GM21529 (cell line): ENCODE data around the gene MUC5B.
"Not testable (repeated sequence)": the region's sequence is repeated elsewhere in the genome, so short reads cannot be mapped to it uniquely, and the experiment has no call there.

Experiments
- ATAC-seq: cut with Tn5 transposase; IDR thresholded peaks from one replicate; pipeline ENCODE4 v1.9.1; 2021; ENCODE audit not compliant: unreplicated experiment

MUC5B gene

DNA sequence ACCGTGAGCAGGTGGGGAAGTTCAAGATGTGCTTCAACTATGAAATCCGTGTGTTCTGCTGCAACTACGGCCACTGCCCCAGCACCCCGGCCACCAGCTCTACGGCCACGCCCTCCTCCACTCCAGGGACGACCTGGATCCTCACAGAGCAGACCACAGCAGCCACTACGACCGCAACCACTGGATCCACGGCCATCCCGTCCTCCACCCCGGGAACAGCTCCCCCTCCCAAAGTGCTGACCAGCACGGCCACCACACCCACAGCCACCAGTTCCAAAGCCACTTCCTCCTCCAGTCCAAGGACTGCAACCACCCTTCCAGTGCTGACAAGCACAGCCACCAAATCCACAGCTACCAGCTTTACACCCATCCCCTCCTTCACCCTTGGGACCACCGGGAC lies 22.9 kb downstream of the MUC5B start:
- ATAC-seq, result not testable (repeated sequence)

DNA sequence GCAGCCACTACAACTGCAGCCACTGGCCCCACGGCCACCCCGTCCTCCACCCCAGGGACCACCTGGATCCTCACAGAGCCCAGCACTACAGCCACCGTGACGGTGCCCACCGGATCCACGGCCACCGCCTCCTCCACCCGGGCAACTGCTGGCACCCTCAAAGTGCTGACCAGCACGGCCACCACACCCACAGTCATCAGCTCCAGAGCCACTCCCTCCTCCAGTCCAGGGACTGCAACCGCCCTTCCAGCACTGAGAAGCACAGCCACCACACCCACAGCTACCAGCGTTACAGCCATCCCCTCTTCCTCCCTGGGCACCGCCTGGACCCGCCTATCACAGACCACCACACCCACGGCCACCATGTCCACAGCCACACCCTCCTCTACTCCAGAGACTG lies 23.4 kb downstream of the MUC5B start:
- ATAC-seq, result not testable (repeated sequence)

DNA sequence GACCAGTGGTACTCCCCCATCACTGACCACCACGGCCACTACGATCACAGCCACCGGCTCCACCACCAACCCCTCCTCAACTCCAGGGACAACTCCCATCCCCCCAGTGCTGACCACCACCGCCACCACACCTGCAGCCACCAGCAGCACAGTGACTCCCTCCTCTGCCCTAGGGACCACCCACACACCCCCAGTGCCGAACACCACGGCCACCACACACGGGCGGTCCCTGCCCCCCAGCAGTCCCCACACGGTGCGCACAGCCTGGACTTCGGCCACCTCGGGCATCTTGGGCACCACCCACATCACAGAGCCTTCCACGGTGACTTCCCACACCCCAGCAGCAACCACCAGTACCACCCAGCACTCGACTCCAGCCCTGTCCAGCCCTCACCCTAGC lies 24.2 kb downstream of the MUC5B start:
- not testable (repeated sequence) for ATAC-seq

DNA sequence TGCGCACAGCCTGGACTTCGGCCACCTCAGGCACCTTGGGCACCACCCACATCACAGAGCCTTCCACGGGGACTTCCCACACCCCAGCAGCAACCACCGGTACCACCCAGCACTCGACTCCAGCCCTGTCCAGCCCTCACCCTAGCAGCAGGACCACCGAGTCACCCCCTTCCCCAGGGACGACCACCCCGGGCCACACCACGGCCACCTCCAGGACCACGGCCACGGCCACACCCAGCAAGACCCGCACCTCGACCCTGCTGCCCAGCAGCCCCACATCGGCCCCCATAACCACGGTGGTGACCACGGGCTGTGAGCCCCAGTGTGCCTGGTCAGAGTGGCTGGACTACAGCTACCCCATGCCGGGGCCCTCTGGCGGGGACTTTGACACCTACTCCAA lies 26.1 kb downstream of the MUC5B start:
- not testable (repeated sequence) for ATAC-seq

DNA sequence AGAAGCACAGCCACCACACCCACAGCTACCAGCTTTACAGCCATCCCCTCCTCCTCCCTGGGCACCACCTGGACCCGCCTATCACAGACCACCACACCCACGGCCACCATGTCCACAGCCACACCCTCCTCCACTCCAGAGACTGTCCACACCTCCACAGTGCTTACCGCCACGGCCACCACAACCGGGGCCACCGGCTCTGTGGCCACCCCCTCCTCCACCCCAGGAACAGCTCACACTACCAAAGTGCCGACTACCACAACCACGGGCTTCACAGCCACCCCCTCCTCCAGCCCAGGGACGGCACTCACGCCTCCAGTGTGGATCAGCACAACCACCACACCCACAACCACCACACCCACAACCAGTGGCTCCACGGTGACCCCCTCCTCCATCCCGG lies 27.5 kb downstream of the MUC5B start:
- not testable (repeated sequence) for ATAC-seq

DNA sequence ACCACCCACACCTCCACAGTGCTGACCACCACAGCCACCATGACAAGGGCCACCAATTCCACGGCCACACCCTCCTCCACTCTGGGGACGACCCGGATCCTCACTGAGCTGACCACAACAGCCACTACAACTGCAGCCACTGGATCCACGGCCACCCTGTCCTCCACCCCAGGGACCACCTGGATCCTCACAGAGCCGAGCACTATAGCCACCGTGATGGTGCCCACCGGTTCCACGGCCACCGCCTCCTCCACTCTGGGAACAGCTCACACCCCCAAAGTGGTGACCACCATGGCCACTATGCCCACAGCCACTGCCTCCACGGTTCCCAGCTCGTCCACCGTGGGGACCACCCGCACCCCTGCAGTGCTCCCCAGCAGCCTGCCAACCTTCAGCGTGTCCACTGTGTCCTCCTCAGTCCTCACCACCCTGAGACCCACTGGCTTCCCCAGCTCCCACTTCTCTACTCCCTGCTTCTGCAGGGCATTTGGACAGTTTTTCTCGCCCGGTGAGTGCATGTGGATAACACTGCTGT lies 28.4 kb downstream of the MUC5B start:
- no peak for ATAC-seq

DNA sequence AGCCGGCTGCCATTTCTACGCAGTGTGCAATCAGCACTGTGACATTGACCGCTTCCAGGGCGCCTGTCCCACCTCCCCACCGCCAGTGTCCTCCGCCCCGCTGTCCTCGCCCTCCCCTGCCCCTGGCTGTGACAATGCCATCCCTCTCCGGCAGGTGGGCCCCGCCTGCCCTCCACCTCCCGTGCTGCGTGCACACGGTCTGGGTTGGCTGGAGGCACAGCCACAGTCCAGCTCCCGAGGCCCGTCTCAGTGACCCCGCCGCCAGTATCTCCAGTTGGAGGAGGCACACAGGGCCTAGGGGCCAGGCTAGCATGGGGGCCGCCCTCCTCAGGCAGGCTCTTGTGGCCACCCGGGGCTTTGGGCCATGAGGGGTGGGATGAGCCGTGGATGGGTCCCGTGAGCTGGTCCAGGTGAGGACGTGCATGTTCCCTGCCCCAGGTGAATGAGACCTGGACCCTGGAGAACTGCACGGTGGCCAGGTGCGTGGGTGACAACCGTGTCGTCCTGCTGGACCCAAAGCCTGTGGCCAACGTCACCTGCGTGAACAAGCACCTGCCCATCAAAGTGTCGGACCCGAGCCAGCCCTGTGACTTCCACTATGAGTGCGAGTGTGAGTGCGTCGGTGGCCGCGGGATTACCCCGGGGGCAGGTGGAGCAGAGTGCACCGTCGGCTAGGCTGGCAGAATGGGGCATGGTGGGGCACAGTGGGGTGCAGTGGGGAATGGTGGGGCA lies 29.7 kb downstream of the MUC5B start:
- no peak for ATAC-seq

DNA sequence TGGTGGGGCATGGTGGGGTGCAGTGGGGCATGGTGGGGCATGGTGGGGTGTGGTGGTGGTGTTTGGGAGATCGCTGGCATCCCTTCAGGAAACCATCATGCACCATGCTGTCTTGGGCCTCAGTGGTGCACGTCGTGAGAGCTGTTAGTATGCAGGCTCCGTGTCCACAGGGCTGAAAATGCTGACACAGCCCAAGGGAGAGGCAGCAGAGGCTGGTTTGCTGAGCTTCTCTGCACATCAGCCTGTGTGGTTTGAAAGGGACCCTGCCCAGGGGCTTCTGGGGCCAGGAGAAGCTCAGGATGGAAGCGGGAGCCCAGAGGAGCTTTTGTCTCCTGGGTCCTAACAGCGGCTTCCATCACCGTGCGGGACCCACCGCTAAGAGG lies 30.2 kb downstream of the MUC5B start:
- ATAC-seq, result no peak

DNA sequence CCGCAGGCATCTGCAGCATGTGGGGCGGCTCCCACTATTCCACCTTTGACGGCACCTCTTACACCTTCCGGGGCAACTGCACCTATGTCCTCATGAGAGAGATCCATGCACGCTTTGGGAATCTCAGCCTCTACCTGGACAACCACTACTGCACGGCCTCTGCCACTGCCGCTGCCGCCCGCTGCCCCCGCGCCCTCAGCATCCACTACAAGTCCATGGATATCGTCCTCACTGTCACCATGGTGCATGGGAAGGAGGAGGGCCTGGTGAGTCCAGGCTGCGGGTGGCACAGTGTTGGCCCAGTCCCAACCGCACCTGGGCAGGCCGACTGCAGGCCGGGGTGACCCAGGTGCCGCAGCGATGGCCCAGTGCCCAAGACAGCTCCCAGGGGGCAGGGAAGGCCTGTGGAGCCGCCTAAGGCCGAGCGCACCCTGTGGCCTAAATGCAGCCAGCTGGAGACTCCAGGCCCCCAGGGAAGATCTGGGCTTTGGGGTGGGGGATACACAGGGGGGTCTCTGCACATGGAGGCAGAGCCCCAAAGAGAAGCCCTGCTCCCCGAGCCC lies 31.3 kb downstream of the MUC5B start:
- no peak for ATAC-seq

DNA sequence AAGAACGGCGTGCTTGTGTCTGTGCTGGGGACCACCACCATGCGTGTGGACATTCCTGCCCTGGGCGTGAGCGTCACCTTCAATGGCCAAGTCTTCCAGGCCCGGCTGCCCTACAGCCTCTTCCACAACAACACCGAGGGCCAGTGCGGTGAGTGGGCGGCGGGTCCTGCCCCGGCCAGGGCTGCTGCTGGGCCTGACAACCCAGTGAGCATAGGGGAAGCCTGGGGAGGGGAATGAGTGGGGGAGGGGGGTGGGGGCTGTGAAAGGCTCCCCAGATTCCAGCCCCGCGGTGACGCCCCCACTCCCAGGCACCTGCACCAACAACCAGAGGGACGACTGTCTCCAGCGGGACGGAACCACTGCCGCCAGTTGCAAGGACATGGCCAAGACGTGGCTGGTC lies 31.9 kb downstream of the MUC5B start:
- ATAC-seq, result no peak

DNA sequence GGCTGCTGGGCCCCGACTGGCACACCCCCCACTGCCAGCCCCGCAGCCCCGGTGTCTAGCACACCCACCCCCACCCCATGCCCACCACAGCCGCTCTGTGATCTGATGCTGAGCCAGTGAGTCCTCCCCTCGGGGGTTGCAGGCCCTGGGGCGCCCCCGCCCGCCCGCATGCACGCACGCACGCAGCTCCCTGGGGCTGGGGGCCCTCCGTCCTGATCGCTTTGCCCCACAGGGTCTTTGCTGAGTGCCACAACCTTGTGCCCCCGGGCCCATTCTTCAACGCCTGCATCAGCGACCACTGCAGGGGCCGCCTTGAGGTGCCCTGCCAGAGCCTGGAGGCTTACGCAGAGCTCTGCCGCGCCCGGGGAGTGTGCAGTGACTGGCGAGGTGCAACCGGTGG lies 32.3 kb downstream of the MUC5B start:
- no peak for ATAC-seq

DNA sequence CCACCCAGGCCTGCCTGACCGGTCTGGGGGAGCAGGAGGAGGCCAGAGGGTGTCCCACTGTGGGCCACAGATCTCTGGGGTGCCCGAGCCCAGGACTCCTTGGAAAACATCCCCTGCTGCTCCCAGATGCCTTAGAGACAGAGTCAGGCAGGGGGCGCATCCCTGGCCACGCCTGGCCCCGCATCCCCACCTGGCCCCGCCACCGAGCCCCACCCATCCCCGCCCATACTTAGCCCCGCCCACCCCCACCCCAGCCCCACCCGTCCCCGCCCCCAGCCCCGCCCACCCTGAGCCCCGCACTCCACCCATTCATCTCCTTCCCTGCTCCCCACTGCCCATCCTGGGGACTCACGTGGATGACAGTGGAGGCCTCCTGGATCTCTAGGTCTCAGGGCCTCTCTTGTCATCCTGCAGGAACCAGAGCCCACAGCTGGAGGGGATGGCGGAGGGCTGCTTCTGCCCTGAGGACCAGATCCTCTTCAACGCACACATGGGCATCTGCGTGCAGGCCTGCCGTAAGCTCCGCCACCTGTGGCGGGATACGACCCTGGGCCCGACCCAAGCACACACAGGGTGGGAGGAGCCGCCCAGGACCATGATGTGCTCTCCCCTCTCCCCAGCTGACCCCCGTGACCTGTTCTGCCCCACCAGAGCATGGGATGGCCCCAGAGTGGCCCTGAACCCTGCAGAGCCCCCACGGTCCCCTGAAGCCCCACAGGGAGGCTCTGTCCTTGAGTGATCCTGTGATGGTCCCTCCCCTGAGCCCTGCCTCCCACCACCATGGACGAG lies 33.6 kb downstream of the MUC5B start:
- ATAC-seq, result no peak

DNA sequence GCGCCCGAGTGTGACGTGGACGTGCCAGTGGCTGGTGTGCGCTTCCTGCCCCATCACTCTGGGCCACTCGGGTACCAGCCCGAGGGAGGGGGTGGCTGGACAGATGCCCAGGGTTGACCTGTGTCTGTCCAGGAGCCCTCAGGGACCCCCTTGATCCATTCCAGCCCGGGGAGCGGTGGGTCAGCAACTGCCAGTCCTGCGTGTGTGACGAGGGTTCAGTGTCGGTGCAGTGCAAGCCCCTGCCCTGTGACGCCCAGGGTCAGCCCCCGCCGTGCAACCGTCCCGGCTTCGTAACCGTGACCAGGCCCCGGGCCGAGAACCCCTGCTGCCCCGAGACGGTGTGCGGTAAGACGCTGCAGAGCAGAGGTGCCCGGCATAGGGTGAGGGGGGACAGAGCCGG lies 34.5 kb downstream of the MUC5B start:
- ATAC-seq, result no peak

DNA sequence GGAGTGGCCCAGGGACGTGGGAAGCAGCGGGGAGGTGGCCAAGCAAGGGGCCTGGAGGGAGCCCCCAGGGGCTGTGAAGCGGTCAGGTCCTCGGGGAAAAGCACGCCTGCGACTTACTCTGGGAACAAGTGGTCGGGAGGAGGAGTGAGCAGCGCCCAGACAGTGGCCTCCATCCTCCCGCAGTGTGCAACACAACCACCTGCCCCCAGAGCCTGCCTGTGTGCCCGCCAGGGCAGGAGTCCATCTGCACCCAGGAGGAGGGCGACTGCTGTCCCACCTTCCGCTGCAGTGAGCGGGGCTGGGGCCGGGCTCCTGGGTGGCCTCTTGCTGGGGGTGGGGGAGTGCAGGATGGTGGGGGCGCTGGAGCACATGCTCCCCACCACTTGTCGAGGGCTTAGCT lies 35.0 kb downstream of the MUC5B start:
- ATAC-seq, result no peak

DNA sequence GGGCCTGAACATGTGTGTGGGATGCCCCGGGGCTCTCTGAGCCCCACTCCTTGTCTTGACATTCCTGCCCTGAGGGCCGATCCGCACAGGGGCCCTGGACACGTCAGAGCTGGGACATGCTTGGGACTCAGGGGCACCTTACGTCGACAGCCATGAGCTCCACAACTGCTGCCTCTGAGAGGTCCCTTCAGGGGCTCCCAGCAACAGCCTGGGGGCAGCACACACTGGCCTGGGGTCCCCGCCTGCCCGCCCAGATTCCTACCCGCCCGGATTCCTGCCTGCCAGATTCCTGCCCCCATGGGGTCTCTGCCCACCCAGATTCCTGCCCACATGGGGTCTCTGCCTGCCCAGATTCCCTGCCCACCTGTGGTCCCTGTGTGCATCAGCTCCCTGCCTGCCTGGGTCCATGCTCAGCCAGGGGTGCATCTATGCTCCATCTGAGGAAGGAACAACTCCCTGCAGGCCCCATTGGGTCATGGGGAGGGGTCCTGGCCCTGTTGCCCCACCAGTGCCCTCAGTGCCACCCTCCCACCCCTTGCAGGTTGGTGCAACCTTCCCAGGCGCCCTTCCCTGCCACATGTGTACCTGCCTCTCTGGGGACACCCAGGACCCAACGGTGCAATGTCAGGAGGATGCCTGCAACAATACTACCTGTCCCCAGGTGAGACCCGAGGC lies 35.7 kb downstream of the MUC5B start:
- no peak for ATAC-seq

DNA sequence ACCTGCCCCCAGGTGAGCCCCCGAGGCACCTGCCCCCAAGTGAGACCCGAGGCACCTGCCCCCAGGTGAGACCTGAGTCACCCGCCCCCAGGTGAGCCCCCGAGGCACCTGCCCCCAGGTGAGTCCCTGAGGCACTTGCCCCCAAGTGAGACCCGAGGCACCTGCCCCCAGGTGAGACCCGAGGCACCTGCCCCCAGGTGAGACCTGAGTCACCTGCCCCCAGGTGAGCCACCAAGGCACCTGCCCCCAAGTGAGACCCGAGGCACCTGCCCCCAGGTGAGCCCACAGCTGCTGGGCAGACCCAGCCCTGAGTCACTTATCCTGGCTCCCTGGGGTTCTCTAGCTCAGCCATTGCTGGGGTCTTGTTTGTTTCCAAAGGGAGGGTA lies 36.2 kb downstream of the MUC5B start:
- ATAC-seq, result no peak

DNA sequence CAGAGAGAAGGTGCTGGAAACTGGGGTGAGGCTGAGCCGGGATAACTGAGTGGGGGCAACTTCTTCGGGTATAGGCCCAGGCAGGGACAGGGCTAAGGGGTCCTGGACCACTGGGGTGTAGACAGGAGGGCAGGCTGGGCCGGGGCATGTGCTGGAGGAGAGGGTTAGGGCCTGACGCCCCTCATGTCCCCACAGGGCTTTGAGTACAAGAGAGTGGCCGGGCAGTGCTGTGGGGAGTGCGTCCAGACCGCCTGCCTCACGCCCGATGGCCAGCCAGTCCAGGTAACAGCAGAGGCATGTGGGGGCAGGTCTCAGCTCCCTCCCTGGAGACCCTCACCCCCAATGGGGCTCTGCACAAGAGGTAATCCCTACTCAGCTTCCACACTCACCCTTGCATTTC lies 36.7 kb downstream of the MUC5B start:
- no peak for ATAC-seq

DNA sequence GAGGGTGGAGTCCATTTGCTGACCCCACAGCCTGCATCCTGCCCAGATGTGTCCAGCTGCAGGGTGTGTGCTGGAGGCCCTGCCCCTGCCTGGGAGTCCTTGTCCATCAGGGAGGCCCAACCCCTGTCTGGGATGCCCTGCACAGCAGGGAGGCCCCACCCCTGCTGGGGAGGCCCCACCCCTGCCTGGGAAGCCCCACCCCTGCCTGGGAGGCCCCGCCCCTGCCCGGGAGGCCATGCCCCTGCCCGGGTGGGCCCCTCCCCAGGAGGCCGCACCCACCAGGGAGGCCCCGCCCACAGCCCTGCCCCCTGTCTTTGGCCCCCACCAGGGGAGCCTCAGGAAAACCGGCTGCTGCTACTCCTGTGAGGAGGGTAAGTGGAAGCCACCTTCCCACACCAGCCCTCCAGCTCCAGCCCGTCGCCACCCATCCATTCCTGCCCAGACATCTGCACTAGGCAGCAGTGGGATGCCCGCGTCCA lies 37.2 kb downstream of the MUC5B start:
- ATAC-seq, result no peak

DNA sequence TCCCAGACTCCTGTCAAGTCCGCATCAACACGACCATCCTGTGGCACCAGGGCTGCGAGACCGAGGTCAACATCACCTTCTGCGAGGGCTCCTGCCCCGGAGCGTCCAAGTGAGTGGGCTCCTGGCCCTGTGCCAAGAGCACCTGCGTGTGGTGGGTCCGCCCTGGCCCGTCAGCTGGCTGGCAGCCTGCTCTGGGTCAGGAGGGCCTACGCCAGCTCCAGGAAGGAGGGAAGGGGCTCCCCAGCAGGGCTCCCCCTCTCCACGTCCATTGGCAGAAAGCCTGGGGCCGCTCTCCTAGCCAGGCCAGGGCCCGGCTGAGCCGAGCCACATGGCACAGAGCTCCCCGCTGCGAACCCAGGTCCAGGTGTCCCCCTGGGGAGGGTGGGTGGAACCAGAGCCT lies 37.8 kb downstream of the MUC5B start:
- ATAC-seq, result no peak

DNA sequence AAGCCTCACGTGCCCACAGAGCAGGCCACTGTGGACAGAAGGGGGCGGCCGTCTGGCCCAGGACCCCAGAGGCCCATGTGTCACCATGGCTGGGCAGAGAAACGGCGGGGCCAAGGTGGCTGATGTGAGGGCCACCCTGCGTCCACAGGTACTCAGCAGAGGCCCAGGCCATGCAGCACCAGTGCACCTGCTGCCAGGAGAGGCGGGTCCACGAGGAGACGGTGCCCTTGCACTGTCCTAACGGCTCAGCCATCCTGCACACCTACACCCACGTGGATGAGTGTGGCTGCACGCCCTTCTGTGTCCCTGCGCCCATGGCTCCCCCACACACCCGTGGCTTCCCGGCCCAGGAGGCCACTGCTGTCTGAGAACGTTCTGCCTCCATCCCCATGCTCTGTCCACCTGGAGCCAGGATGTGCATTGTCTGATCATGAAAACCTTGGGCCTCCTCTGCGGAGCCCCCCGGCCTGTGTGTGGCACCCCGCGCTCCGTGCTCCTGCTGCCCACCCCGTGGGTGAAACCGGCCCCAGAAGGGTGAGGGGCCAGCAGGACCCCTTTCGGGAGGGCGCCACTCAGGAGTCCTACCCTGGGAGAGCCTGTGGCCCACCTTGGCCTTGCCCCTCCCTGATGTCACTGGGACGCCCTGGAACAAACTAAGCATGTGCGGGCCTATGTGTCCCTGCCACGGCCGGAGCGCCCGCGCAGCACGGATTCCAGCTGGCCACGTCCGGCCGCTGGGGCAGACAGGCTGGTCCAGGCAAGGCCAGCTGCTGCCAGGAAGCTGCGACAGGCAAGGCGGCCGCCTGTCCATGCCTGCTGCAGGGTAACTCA lies 38.6 kb downstream of the MUC5B start:
- no peak for ATAC-seq
